Testis (tissue), 2 donors: Measurements from ENCODE around the gene STAT3.

Source experiments
- CTCF ChIP-seq, 3 experiments: fragments of 450-650 bp in 2 of 3; fragments of 200-600 bp in 1 of 3; sonication (generic) in 1 of 3; IDR thresholded peaks; one replicate each; pipeline ENCODE4 v1.5.1; 2016 to 2019; ENCODE audit warnings: antibody characterized with exemption in 3 of 3, mild to moderate bottlenecking in 2 of 3, moderate library complexity in 1 of 3
- POLR2A ChIP-seq: fragments of 450-650 bp; IDR thresholded peaks from one replicate; pipeline ENCODE4 v1.6.1; 2017; ENCODE audit warnings: antibody characterized with exemption, mild to moderate bottlenecking, moderate library complexity

GRCh38 chr17:42399121-42399520 lies 10.9 kb upstream of the STAT3 start:
- TF ChIP-seq CTCF (IDR thresholded peaks at IDR 0.05) (no peak), POLR2A (no peak)
